Stimulated activated naive CD4-positive, alpha-beta T cell treated with Interleukin-2 at 50 U/mL for 16 hours (primary cell): ENCODE data around the gene LRRTM2.
"Not testable (repeated sequence)": the region's sequence is repeated elsewhere in the genome, so short reads cannot be mapped to it uniquely, and the experiment has no call there.

Experiments
- DNase-seq: peaks from one replicate; lab custom pipeline; 2025; lab: John Stamatoyannopoulos, UW

Gene LRRTM2

DNA sequence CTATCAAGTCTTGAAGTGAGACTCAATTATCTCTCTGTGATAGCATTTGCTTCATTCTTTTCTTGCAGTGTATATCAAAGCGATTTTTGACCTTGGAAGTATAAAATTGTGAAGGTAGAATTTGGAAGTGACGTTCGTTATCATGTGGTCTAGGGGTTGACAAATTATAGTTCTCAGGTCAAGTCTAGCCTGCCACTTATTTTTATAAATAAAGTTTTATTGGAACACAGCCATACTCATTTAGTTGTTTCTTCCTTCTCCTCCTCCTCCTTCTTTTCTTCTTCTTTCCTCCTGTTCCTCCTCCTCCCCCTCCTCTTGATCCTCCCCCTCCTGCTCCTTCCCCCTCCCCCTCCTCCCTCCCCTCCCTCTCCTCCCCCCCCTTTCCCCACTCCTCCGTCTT is 38.0 kb downstream of the LRRTM2 start:
- no peak for DNase-seq

GRCh38 chr5:138834853-138835252 is 40.3 kb downstream of the LRRTM2 start:
- DNase-seq, result not testable (repeated sequence)

DNA sequence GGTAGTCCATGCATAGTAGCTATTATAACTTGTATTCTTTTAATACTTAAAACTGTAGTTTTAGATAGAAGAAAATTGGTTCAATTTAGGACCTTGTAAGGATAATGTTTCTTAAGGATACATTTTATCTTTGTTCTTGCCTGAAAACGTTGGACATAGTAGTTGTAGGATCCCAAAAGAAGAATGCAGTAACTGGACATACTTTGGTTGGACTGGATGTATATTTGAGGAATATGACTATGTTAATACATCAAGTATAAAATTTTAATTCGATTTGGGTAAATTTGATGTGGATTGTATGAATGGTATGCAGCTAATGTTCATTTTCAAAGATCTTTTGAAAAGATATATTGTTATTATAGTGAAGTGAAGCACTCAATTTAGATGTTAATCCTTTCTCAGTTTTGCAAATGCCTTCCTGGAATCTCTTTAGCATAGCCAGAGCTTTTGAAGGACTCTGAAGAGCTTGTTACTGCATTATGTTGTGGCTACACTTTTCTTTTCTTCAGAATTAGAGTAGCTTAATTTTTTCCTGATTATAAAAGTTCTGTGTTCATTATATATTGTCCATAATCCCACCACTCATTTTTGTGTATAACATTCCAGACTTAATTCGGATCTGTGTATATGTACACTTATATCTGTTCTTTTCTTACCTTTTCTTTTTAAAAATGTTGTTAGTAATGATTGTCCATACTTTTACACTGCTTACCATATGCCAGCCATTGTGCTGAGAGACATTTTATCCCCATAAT is 41.2 kb downstream of the LRRTM2 start:
- DNase-seq, result no peak

GRCh38 chr5:138833080-138833479 is 42.1 kb downstream of the LRRTM2 start:
- no peak for DNase-seq

- DNase-seq, result no peak
Observed at GRCh38 chr5:138832218-138832617, 42.9 kb downstream of the LRRTM2 start.

DNA sequence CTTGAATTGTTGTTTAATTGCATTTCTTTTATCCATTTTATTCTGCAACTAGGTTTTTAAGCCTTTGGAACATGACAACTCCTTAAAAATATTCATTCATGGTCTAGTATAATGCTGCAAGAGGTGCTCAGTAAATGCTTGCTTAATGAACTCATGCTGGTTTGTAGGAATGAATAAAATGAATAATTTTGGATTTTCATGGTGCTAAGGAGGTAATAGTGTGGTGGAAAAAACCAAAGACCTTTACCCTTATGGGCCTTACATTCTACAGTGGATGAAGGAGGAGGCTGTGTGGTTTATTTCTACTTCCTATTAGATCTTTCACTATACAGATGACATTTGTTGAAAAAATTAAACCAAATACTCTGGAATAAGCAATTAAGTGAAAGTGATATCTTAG is 43.4 kb downstream of the LRRTM2 start:
- no peak for DNase-seq

GRCh38 chr5:138829341-138829740 is 45.8 kb downstream of the LRRTM2 start:
- no peak for DNase-seq

GRCh38 chr5:138828556-138828955 is 46.6 kb downstream of the LRRTM2 start:
- no peak for DNase-seq

GRCh38 chr5:138824924-138825863 is 49.9 kb downstream of the LRRTM2 start:
- no peak for DNase-seq

- no peak for DNase-seq
Observed at GRCh38 chr5:138824516-138824915, 50.6 kb downstream of the LRRTM2 start.

DNA sequence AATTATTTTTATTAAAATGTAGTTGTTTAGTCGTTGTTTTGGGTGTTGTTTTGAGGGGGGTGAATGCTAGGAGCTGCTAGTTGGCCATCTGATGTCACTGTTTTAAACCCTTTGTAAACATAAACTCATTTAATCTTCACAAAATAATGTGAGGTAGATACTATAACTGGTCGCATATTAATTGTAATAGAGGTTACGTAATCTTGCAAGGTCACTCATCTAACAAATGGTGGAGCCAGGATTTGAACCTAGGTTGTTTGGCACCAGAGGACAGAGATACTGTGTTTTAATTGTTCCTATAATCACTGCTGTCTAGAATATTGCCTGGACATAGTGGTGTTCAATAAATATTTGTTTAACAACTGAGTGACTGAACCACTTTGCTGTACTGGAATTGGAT is 54.4 kb downstream of the LRRTM2 start:
- DNase-seq, result no peak

- DNase-seq, result no peak
Observed at GRCh38 chr5:138819081-138819480, 56.1 kb downstream of the LRRTM2 start.
